Hypothalamus (tissue), 51 donors: Measurements from ENCODE around the gene SPAG16.

Experiments used
- DNase-seq, 51 donors: peaks; one replicate each; lab custom pipeline; 2025; lab: John Stamatoyannopoulos, UW

SPAG16 gene

GRCh38 chr2:214450118-214450894 lies 1166.0 kb downstream of the SPAG16 start:
- DNase-seq = no peak

- no peak for DNase-seq
Observed at GRCh38 chr2:214451516-214452275, 1167.4 kb downstream of the SPAG16 start.
